ENCODE results near the gene NFRKB.

NFRKB gene

DNA sequence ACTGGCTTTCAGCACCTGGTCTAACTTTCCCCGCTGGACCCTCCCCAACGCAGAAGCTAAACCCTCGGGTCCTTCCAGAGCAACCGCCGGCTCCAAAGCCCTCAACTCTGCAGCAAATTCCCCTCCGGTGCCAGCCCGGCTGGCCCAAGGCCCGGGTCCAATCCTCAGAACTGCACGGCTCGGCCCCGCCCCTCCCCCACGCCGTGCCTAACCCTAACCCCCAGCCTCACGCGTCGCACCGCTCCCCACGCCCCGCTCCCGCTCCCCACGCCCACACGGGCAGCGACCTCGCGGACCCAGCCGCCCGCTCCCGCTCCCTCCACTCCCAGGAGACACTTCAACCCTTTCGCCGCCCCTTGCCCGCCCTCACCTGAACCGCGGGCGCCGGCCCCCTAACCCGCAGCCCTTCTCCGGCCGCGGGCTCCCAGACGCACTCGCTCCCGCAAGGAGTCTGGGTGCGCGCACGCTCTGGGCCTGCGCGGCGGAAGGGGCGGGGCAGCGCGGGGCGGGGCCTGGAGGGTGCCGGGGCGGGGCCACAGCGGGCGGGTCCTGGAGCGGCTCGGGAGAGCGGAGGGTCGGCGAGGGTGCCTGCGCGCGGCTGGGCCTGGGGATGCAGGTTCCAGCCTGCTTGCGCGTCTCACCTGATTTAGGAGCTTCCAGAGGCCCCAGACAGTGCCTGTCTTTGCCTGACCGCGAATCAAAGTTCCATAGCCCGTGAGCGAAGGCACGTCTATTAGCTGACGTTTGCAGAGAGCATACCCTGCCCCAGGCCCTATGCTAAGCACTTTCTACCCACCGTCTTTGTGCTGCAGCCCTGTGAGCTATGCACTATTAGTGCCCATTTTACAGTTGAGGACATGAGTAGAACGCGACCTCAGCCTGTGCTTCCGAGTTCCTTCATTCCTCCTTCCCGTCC is at the start of gene NFRKB:
TSS of gene NFRKB (minus strand) at position 453 of the 916 bp plus-strand sequence. CDS start 2,729 bp downstream, outside the sequence.
- peak; percentile 82 for DNase-seq (ENCODE audit: low read depth)

GRCh38 chr11:129944696-129945095 is 49.3 kb upstream of the NFRKB start:
- no peak for DNase-seq (ENCODE audit: low read depth)

- no peak for DNase-seq (ENCODE audit: low read depth)
Measured at GRCh38 chr11:129943036-129943435, 47.7 kb upstream of the NFRKB start.

DNA sequence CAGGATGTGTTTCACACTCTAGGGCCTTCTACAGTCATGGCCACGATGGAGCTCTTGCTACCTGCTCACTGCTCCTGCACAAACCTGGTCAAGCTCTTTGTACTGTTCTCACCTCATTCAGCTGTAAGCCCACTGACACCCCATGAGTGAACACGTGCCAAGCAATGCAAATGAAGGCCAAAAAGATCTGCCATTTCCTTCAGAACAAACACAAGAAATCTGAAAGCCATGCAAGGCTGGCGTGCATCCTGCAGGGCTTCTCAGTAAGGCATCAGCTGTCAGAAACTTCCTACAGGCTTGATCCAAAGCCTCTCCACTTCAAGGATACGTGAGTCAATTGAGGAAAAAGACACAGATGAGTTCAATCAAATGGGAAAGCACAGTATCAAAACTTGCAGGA is 44.1 kb upstream of the NFRKB start:
- no peak for DNase-seq (ENCODE audit: low read depth)

DNA sequence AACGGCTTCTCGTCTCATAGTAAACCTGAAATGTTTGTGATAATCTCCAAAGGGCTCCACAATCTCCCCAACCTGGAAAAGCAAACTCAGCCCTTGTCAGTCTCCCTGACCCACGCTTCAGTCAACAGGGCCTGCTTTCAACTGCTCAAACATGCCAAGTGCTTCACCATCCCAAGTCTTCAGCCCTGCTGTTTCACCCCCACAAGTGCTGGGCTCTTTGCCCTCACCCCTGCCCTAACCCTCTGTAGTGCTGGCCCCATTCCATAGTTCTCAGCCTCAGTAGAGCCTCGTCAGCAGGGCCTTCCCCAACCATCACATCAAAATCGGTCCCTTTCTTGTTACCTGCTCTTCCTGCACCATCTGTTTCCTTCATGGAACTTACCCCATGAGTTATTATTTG is 43.4 kb upstream of the NFRKB start:
- no peak for DNase-seq (ENCODE audit: low read depth)

DNA sequence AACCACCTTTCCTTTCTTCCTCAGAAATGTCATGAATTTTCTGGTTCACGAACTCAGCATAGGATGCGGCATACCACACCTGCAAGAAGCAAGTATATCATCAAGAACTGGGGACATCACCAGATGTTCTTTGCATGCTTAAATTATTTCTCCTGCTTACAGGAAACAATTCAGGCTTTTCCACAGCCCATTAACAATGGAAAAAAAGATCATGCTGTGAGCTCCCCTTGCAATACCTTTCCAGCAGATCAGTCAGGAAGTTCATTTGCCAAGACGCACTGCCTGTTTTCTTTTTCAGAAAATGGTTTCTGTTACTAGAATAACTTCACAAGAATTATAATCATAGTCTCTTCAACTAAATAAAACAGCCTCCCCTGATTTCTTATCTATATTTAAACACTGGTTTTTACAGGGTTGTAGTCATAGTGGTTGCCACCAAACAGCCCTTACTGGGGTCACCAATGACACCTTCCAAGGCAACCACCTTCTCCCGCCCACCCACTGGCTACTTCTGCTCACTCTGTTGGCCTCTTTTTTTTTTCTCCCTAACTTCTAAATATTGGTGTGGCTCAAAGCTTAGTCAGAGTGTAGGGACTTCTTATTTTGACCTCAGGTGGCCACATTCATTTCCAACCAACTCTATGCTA is 42.3 kb upstream of the NFRKB start:
- DNase-seq (ENCODE audit: low read depth) = no peak

GRCh38 chr11:129935723-129936122 is 40.3 kb upstream of the NFRKB start:
- no peak for DNase-seq (ENCODE audit: low read depth)

DNA sequence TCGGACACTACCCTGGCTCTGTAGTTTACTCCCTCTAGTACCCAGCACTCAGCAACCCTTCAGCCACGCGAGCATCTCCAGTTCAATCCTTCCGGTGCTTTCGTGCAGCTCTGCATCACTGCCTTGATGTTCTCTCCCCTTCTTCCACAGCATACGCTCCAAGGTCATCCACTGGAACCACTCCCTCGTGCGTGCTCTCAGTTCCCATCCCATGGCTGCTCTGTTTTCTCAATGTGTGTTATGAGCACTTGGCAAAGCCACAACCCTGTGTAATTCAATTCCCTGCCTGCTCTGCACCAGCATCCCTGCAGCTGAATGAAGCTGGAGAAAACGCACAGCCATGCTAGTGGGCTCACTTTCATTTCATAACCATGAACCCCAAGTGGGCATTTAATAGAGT is 38.5 kb upstream of the NFRKB start:
- no peak for DNase-seq (ENCODE audit: low read depth)

GRCh38 chr11:129933262-129933661 is 37.9 kb upstream of the NFRKB start:
- DNase-seq (ENCODE audit: low read depth) = no peak

- DNase-seq (ENCODE audit: low read depth) = no peak
Measured at GRCh38 chr11:129932381-129933067, 37.1 kb upstream of the NFRKB start.

DNA sequence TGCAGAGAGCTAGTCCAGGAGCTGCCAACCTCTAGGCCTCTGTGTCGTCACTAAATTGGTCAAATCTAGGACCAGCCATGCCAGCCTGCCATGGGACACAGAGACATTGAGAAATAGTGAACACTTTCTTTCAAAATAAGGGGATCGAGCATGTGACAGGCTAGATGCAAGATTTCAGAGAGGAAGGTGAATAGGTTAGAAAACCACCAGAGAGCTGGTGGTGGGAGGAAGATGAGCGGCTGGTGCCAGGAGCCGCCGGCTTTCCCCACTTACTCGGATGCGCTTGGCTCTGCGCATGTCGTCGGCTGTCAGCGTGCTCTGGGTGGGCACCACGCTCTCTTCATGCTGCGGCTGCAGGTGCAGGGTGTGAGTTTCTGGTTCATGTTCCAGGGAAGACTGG is 35.4 kb upstream of the NFRKB start:
- DNase-seq (ENCODE audit: low read depth) = no peak

DNA sequence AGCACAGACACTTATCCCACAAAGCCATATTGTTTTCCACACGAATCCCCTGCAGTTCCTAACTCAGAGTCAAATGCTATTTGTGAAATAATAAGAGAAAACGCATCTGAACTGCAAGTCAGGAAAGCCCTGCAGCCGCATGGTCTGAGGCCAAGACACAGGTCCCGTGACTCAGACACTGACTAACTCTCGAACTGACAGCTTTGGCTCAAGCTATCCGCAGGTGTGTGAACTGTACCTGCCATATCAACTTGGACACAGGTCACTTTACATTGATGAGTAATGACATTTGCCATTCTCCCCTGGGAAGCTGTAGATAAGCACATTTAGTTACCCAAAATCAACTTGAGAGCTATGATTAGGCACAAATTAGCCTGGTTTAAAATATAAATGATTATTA is 34.9 kb upstream of the NFRKB start:
- DNase-seq (ENCODE audit: low read depth) = no peak

- DNase-seq (ENCODE audit: low read depth) = no peak
Measured at GRCh38 chr11:129929721-129930120, 34.3 kb upstream of the NFRKB start.

DNA sequence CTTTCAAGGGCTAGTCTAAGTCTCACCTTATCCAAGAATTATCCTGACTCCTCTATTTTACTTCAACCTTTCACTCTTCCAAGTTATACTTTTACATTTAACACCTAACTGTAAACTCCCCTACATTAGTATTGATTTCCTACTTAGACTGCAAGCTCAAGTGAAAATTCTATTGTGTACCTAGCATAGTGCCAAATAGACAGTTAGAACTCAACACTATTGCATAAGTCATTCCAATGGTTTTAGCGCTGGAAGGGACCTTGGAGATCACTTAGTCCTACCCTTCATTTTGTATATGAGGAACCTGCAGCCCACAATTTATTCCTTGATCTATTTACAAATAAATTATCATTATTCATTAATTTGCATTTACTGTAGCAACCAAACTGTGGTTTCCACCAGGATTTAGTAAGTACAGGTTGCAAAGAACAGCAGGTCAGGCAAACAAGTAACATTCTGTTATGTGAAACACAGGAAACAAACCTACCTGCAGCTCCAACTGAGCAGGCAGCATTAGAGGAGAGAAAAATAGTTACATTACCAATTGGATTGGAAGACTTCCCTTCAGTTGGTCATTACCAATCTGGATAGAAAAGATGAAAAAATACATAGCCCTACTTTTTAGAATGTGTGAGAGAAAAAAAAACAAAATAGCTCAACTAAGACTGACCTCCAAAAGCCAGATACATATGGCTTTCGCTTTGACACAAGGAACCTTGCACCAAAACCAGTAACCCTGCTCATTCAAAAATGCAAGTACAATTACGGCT is 33.7 kb upstream of the NFRKB start:
- DNase-seq (ENCODE audit: low read depth) = no peak

DNA sequence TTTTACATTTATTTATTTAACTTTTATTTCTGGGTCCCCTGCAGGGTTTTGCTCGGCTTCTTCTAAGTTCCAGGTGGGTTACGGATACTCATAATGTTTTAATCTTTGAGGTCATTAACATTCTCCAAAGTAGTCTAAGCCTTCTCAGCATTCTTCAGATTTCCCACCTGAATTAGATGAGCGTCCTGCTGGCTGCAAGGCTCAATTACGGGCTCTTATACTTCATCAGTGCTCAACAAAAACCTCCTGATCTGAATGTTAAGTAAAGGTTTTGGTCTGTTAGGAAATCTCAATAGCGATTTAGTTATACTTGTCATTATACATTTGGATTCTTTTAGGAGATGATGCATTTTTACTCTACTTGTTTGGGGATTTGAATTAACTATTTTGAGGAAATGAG is 27.3 kb upstream of the NFRKB start:
- no peak for DNase-seq (ENCODE audit: low read depth)

- no peak for DNase-seq (ENCODE audit: low read depth)
Measured at GRCh38 chr11:129918361-129918760, 23.0 kb upstream of the NFRKB start.

- DNase-seq (ENCODE audit: low read depth) = no peak
Measured at GRCh38 chr11:129917231-129917630, 21.9 kb upstream of the NFRKB start.

GRCh38 chr11:129911298-129911697 is 15.9 kb upstream of the NFRKB start:
- DNase-seq (ENCODE audit: low read depth) = no peak

DNA sequence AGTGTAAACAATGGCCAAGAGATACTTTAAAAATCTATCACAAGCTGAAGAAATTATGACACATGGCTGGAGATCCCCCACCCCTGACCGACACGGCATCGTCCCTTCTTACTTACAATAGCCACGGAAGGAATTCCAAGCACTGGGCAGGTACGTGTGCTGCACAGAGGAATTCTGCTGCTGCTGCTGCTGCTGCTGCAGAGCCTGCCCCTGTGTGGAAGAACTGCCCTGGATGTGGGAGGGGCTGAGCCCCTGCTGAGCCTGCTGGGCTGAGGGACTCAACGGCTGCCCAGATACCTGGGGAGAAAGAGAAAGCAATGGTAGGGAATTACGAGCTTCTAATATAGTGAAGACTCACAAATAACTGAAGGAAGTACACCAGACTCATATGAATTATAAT is 15.0 kb upstream of the NFRKB start:
- no peak for DNase-seq (ENCODE audit: low read depth)

DNA sequence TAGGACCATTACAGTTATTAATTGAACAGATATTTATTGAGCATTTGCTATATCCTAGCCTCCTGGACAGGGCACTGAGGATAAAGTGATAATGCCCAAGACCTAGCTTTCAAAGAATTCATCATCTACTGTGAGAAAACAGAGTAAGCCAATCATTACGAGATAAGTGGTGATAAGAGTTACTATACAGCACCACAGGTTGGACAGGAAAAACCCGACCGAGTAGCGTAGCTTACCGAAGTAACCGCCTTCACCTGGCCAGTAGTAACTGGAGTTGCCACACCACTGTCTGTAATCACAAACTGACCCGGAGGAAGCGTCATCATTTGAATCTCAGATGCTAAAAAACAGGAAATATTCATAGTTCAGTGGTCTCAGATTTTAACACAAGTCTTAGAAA is 10.0 kb upstream of the NFRKB start:
- no peak for DNase-seq (ENCODE audit: low read depth)

DNA sequence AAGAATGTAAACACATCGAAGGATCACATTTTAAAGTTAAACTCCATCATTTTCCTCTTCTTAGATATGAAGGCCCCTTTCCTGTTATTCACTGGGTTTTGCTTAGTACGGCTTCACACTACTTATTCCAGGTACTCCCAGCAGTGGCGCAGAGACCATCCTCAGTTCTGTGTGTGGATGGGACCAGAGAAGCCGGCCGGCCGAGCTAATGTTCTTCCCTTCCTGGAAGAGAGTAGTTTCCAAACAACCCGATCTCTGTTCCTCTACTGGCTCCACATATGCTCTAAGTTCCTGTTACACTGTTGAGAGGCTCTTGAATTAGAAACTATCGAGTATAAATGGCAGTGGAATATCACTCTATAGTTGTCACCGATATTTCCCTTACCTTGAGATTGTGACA is 684 bp upstream of the NFRKB start:
- DNase-seq (ENCODE audit: low read depth) = no peak

Measured in activated T-cell treated with anti-CD3 and anti-CD28 coated beads for 1 hour (primary cell).